Iris pigment epithelial cell (primary cell): ENCODE measurements around the gene GAD2.

ENCODE experiments used
- DNase-seq: peaks from one replicate; pipeline ENCODE4 v3.0.0-alpha.2; 2011; ENCODE audit warnings: low read depth

GAD2 gene

GRCh38 chr10:26216585-26217395, at the start of gene GAD2:
TSS of gene GAD2 (plus strand) at chr10:26216774. CDS start at chr10:26216810, 36 bp downstream.
- DNase-seq, result no peak

- DNase-seq, result no peak
Observed at GRCh38 chr10:26169466-26169865, 47.1 kb upstream of the GAD2 start.

- DNase-seq, result no peak
Observed at GRCh38 chr10:26172131-26172530, 44.4 kb upstream of the GAD2 start.

- no peak for DNase-seq
Observed at GRCh38 chr10:26173837-26174236, 42.7 kb upstream of the GAD2 start.

GRCh38 chr10:26177341-26177740, 39.2 kb upstream of the GAD2 start:
- DNase-seq, result no peak

- DNase-seq, result no peak
Observed at GRCh38 chr10:26194275-26194674, 22.3 kb upstream of the GAD2 start.

- DNase-seq, result no peak
Observed at GRCh38 chr10:26197248-26197647, 19.3 kb upstream of the GAD2 start.

GRCh38 chr10:26198119-26198518, 18.5 kb upstream of the GAD2 start:
- no peak for DNase-seq

- DNase-seq, result no peak
Observed at GRCh38 chr10:26199841-26200240, 16.7 kb upstream of the GAD2 start.

- no peak for DNase-seq
Observed at GRCh38 chr10:26205223-26205622, 11.4 kb upstream of the GAD2 start.

GRCh38 chr10:26211781-26212444, 4.7 kb upstream of the GAD2 start:
- DNase-seq, result no peak

GRCh38 chr10:26212511-26212910, 4.1 kb upstream of the GAD2 start:
- no peak for DNase-seq

GRCh38 chr10:26213157-26213800, 3.3 kb upstream of the GAD2 start:
- no peak for DNase-seq

- DNase-seq, result no peak
Observed at GRCh38 chr10:26214004-26214403, 2.6 kb upstream of the GAD2 start.

- no peak for DNase-seq
Observed at GRCh38 chr10:26214551-26215395, 1.8 kb upstream of the GAD2 start.

- no peak for DNase-seq
Observed at GRCh38 chr10:26215396-26215934, 1.1 kb upstream of the GAD2 start.

- peak; percentile 12 for DNase-seq
Observed at GRCh38 chr10:26215935-26216584, 514 bp upstream of the GAD2 start.

GRCh38 chr10:26217396-26218086, 967 bp downstream of the GAD2 start:
- DNase-seq, result no peak

- DNase-seq, result no peak
Observed at GRCh38 chr10:26219676-26220075, 3.1 kb downstream of the GAD2 start.

- no peak for DNase-seq
Observed at GRCh38 chr10:26220901-26221300, 4.3 kb downstream of the GAD2 start.

GRCh38 chr10:26221541-26221940, 5.0 kb downstream of the GAD2 start:
- DNase-seq, result no peak
